Neuronal stem cell (in vitro differentiated cells): Measurements from ENCODE around the gene ATP6V1F.

ENCODE experiments used
- DNase-seq: peaks from one replicate; pipeline ENCODE4 v3.0.0-alpha.2; 2013; ENCODE audit warnings: low spot score
- H2AFZ ChIP-seq: one replicate; pipeline ENCODE4 v1.6.1; 2013; ENCODE audit warnings: mild to moderate bottlenecking, low read length, inconsistent platforms
- H2AK5ac ChIP-seq: 2 replicates; pipeline ENCODE4 v1.6.1; 2013; ENCODE audit warnings: low read depth, mild to moderate bottlenecking, inconsistent platforms, low read length, moderate library complexity, mixed read lengths
- H2BK120ac ChIP-seq: 2 replicates; pipeline ENCODE4 v1.6.1; 2013; ENCODE audit warnings: low read depth, mild to moderate bottlenecking, inconsistent platforms, low read length, moderate library complexity, mixed read lengths
- H2BK12ac ChIP-seq: one replicate; pipeline ENCODE4 v1.6.1; 2013; ENCODE audit warnings: low read length, inconsistent platforms
- H2BK15ac ChIP-seq: 2 replicates; pipeline ENCODE4 v1.6.1; 2013; ENCODE audit warnings: mild to moderate bottlenecking, low read length, inconsistent platforms, mixed read lengths
- H2BK5ac ChIP-seq: one replicate; pipeline ENCODE4 v1.6.1; 2013; ENCODE audit warnings: inconsistent platforms, mild to moderate bottlenecking, low read length, moderate library complexity
- H3K14ac ChIP-seq: one replicate; pipeline ENCODE4 v1.6.1; 2013; ENCODE audit warnings: low read length, inconsistent platforms
- H3K18ac ChIP-seq: 2 replicates; pipeline ENCODE4 v1.6.1; 2013; ENCODE audit warnings: low read length, inconsistent platforms
- H3K23ac ChIP-seq: 2 replicates; pipeline ENCODE4 v1.6.1; 2013; ENCODE audit warnings: low read depth, mild to moderate bottlenecking, mixed read lengths, low read length, inconsistent platforms; ENCODE audit not compliant: poor library complexity
- H3K27ac ChIP-seq: replicated peaks from 3 replicates; pipeline ENCODE4 v1.5.1; 2013; ENCODE audit warnings: low read length, inconsistent platforms
- H3K27me3 ChIP-seq, 3 experiments: 2 replicates each; pipeline ENCODE4 v1.6.1; 2013; ENCODE audit warnings: low read length in 3 of 3, mild to moderate bottlenecking in 2 of 3, inconsistent platforms in 1 of 3, low read depth in 1 of 3, mixed read lengths in 1 of 3, moderate library complexity in 1 of 3; ENCODE audit not compliant: control insufficient read depth in 3 of 3, insufficient read depth in 3 of 3
- H3K36me3 ChIP-seq, 2 donors: replicated peaks in 1 of 2; 2 replicates each; pipeline ENCODE4 v1.6.1; 2013; ENCODE audit warnings: low read length in 2 of 2; ENCODE audit not compliant: control insufficient read depth in 2 of 2, insufficient read depth in 2 of 2
- H3K4ac ChIP-seq: 2 replicates; pipeline ENCODE4 v1.6.1; 2013; ENCODE audit warnings: inconsistent platforms, mild to moderate bottlenecking, low read length, moderate library complexity
- H3K4me1 ChIP-seq, 2 donors: 1 replicate in 1 of 2; 2 replicates in 1 of 2; pipeline ENCODE4 v1.6.1; 2013; ENCODE audit warnings: low read length in 2 of 2, low read depth in 1 of 2; ENCODE audit not compliant: control insufficient read depth in 2 of 2, insufficient read depth in 1 of 2
- H3K4me2 ChIP-seq: one replicate; pipeline ENCODE4 v1.6.1; 2013; ENCODE audit warnings: mild to moderate bottlenecking, low read length, inconsistent platforms; ENCODE audit not compliant: insufficient read depth, poor library complexity, severe bottlenecking
- H3K4me3 ChIP-seq, 2 donors: 2 replicates each; pipeline ENCODE4 v1.5.1; 2013; ENCODE audit warnings: low read length in 2 of 2, mild to moderate bottlenecking in 2 of 2, inconsistent platforms in 1 of 2, moderate library complexity in 1 of 2
- H3K79me1 ChIP-seq: one replicate; pipeline ENCODE4 v1.6.1; 2013; ENCODE audit warnings: low read depth, mild to moderate bottlenecking, inconsistent platforms, low read length, moderate library complexity
- H3K9ac ChIP-seq: one replicate; pipeline ENCODE4 v1.6.1; 2013; ENCODE audit warnings: mild to moderate bottlenecking, low read depth, low read length, inconsistent platforms; ENCODE audit not compliant: poor library complexity
- H3K9me3 ChIP-seq, 2 donors: replicated peaks in 1 of 2; 2 replicates each; pipeline versions ENCODE3 to v1.6.1; 2013; ENCODE audit warnings: low read length in 2 of 2, mild to moderate bottlenecking in 2 of 2, inconsistent platforms in 1 of 2, low read depth in 1 of 2, mixed read lengths in 1 of 2, moderate library complexity in 1 of 2; ENCODE audit not compliant: control insufficient read depth in 2 of 2, insufficient read depth in 1 of 2
- H4K8ac ChIP-seq: one replicate; pipeline ENCODE4 v1.6.1; 2013; ENCODE audit warnings: low read depth, mild to moderate bottlenecking, inconsistent platforms, low read length, moderate library complexity
- H4K91ac ChIP-seq: one replicate; pipeline ENCODE4 v1.6.1; 2013; ENCODE audit warnings: low read length, low read depth, mild to moderate bottlenecking, inconsistent platforms; ENCODE audit not compliant: poor library complexity
- WGBS, 2 donors: extraction: QIAGEN DNeasy Blood & Tissue Kit; methylation state at CpG; one replicate each; pipeline ENCODE4 v1.1.7; 2013; ENCODE audit warnings: missing lambda C conversion rate in 2 of 2, mixed read lengths in 1 of 2; ENCODE audit not compliant: insufficient read length in 2 of 2, insufficient replicate concordance in 1 of 2; ENCODE audit errors: extremely low coverage in 2 of 2; 5-methylcytosine and 5-hydroxymethylcytosine counted together

Gene ATP6V1F

DNA sequence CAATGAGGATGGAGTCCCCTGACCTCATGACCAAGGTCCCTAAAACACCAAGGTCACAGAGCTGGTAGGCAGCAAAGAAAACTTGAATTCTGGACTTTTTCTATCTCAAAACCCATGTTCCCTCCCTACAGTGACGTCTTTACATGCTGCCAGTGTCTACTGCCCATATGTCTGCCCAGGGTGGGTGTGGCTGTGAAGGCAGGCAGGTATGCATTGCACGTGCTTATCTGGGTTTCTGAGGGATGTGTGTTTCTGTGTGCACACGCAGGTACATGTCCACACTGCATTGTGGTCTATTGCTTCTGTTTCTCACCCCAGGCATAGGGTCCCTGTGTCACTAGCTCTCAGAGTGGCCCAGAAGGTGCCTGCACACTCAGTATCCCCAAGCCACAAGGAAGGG lies 13.5 kb downstream of the ATP6V1F start:
- no peak overlapping the region for H3K4me2 ChIP-seq
- no peak overlapping the region for H4K91ac ChIP-seq
- no peak overlapping the region for H3K23ac ChIP-seq
- no peak overlapping the region for H3K27ac ChIP-seq
- no peak overlapping the region for H2BK5ac ChIP-seq
- H3K4ac ChIP-seq: no peak overlapping the region
- no peak overlapping the region for H2BK12ac ChIP-seq
- no CpG with 5 or more reads among the region's 3 CpGs for WGBS, 2 donors
- peaks cover 4 to 6% of the 10 kb centered on the region in 2 donors for H3K4me1 ChIP-seq
- DNase-seq: no peak
- peak overlapping the region; percentile 92 for H2AK5ac ChIP-seq
- H3K9me3 ChIP-seq: no peaks in the 10 kb centered on the region
- H3K14ac ChIP-seq: peak overlapping the region; percentile 43
- H3K18ac ChIP-seq: no peak overlapping the region
- H3K79me1 ChIP-seq: no peaks in the 10 kb centered on the region
- H2BK120ac ChIP-seq: no peak overlapping the region
- H3K4me3 ChIP-seq: no peak overlapping the region
- H2AFZ ChIP-seq: no peak overlapping the region
- no peak overlapping the region for H3K9ac ChIP-seq
- H2BK15ac ChIP-seq: no peak overlapping the region
- no peak overlapping the region for H4K8ac ChIP-seq
- no peaks in the 10 kb centered on the region for H3K36me3 ChIP-seq
- H3K27me3 ChIP-seq: peaks cover 0 to 36% (median 5%) of the 10 kb centered on the region in 3 experiments

DNA sequence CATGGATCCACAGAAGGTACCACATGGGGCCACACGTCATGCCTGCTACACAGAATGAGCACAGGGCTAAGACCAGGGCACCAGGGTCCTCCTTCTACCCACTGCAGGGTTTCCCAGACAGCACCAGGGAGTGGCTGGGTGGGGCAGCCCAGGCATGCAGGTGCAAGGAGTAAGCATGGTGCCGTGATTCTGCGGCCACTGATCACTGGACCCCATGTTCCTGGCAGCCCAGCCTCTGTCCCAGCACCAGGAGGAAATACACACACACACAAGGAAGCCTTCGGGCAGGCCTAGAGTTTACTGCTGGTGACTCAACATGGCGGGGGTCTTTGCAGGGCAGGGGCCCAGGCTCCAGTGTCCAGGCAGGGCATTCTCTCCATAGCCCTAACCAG lies 13.9 kb downstream of the ATP6V1F start:
- no peak overlapping the region for H4K91ac ChIP-seq
- no peak for DNase-seq
- H2BK5ac ChIP-seq: no peak overlapping the region
- peaks cover 4 to 6% of the 10 kb centered on the region in 2 donors for H3K4me1 ChIP-seq
- peak overlapping the region; percentile 3 for H3K4me2 ChIP-seq
- H2BK15ac ChIP-seq: peak overlapping the region; percentile 47
- WGBS, 2 donors: no CpG with 5 or more reads among the region's 5 CpGs
- H3K23ac ChIP-seq: no peak overlapping the region
- H3K9ac ChIP-seq: peak overlapping the region; percentile 3
- H2AK5ac ChIP-seq: peak overlapping the region; percentile 92
- no peaks in the 10 kb centered on the region for H3K9me3 ChIP-seq
- no peak overlapping the region for H2BK120ac ChIP-seq
- no peak overlapping the region for H3K18ac ChIP-seq
- peaks cover 0 to 32% (median 4%) of the 10 kb centered on the region in 3 experiments for H3K27me3 ChIP-seq
- H2AFZ ChIP-seq: no peak overlapping the region
- H3K27ac ChIP-seq: no peak overlapping the region
- H3K14ac ChIP-seq: peak overlapping the region; percentile 43
- peak overlapping the region; percentile 5 for H2BK12ac ChIP-seq
- no peak overlapping the region for H4K8ac ChIP-seq
- H3K4me3 ChIP-seq: no peak overlapping the region
- no peaks in the 10 kb centered on the region for H3K36me3 ChIP-seq
- H3K79me1 ChIP-seq: no peaks in the 10 kb centered on the region
- no peak overlapping the region for H3K4ac ChIP-seq

DNA sequence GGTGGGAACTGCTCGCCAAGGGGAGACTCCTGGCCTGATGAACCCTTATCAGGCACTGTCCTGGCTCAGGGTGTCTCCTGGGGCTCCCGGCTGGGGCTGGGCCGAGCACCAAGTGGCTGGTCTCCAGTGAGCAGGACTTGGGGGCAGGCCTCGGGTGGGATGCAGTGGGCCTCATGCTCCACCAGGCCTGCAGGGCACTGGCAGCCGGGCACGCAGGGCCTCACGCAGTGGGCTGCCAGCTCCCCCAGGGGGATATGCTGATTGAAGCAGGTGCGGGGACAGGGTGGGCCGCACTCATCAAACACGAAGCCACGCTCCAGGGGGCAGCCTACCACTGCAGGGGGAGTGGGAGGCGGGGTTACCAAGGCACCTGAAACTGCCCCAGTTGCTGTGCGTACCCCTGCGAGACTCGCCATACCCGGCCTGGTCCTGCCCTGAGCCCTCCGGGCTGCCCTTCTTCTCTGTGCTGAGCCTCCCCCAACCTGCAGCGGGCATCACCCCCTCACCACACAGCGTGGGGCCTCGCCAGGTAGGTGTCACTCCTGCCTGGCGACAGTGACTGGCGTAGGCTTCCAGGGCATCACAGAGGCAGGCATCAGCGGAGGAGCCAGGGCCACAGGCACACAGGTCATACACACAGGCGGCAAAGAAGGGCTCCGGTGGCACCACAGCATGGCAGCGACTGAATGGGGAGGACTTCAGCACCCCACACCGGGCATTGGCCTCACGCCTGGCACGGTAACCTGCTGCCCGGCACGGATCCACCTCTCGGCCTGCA lies 14.5 kb downstream of the ATP6V1F start:
- Histone ChIP-seq H2AFZ (no peak overlapping the region), H2BK120ac (no peak overlapping the region), H3K4me1 (peaks cover 4 to 6% of the 10 kb centered on the region in 2 donors), H2BK15ac (peak overlapping the region; percentile 47), H2BK12ac (peak overlapping the region; percentile 8), H3K23ac (peak overlapping the region; percentile 61), H4K91ac (no peak overlapping the region), H4K8ac (peak overlapping the region; percentile 31), H3K4me3 (no peak overlapping the region), H3K9ac (peak overlapping the region; percentile 56), H3K4ac (no peak overlapping the region), H3K79me1 (no peaks in the 10 kb centered on the region), H2BK5ac (no peak overlapping the region), H3K27ac (no peak overlapping the region), H3K18ac (peak overlapping the region; percentile 52), H3K36me3 (no peaks in the 10 kb centered on the region), H3K9me3 (no peaks in the 10 kb centered on the region), H3K27me3 (peaks cover 0 to 31% (median 3%) of the 10 kb centered on the region in 3 experiments), H2AK5ac (peak overlapping the region; percentile 41), H3K4me2 (no peak overlapping the region), H3K14ac (peak overlapping the region; percentile 90)
- no peak for DNase-seq
- WGBS, 2 donors: no CpG with 5 or more reads among the region's 32 CpGs

DNA sequence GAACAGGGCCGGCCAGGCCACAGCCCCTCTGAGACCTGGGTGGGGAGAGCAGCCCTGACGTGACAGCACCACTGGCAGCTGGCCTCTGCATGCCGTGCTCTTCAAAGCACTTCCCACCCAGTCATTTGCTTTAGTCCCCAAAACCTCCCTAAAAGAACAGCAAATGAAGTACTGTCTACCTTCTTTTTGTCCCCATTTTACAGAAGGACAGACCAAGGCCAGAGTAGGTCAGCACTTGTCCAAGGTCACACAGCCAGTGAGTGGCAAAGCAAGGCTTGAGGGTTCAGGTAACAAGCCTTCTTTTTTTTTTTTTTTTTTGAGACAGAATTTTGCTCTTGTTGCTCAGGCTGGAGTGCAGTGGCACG lies 15.1 kb downstream of the ATP6V1F start:
- WGBS, 2 donors: no CpG with 5 or more reads among the region's 4 CpGs
- Histone ChIP-seq H3K27me3 (peaks cover 0 to 28% (median 2%) of the 10 kb centered on the region in 3 experiments), H3K23ac (no peak overlapping the region)

More for the DNA sequence above, 15.1 kb downstream of the ATP6V1F start:
- Histone ChIP-seq H2AK5ac (peak overlapping the region; percentile 41), H3K4ac (no peak overlapping the region), H3K9ac (peak overlapping the region; percentile 56), H2BK120ac (no peak overlapping the region), H3K9me3 (no peaks in the 10 kb centered on the region), H3K4me2 (no peak overlapping the region), H3K27ac (no peak overlapping the region), H2BK5ac (no peak overlapping the region), H4K8ac (no peak overlapping the region), H2BK12ac (peak overlapping the region; percentile 8), H3K79me1 (no peaks in the 10 kb centered on the region), H3K14ac (no peak overlapping the region), H2BK15ac (no peak overlapping the region), H3K36me3 (no peaks in the 10 kb centered on the region), H3K4me1 (peaks cover 4 to 6% of the 10 kb centered on the region in 2 donors), H3K18ac (peak overlapping the region; percentile 16), H2AFZ (no peak overlapping the region), H3K4me3 (no peak overlapping the region), H4K91ac (no peak overlapping the region)
- no peak for DNase-seq
